Neuron (in vitro differentiated cells): ENCODE measurements around the gene RAB40C.
"Not testable (repeated sequence)": the region's sequence is repeated elsewhere in the genome, so short reads cannot be mapped to it uniquely, and the experiment has no call there.

Experiments used
- H2AFZ ChIP-seq: one replicate; pipeline ENCODE4 v1.6.1; 2013; ENCODE audit warnings: low read depth, mild to moderate bottlenecking, inconsistent platforms, low read length, moderate library complexity
- H3K27me3 ChIP-seq: one replicate; pipeline ENCODE4 v1.6.1; 2013; ENCODE audit warnings: low read length; ENCODE audit not compliant: insufficient read depth
- H3K36me3 ChIP-seq: one replicate; pipeline ENCODE4 v1.6.1; 2013; ENCODE audit warnings: low read length; ENCODE audit not compliant: insufficient read depth
- H3K4me1 ChIP-seq: one replicate; pipeline ENCODE4 v1.6.1; 2013; ENCODE audit warnings: low read length; ENCODE audit not compliant: insufficient read depth
- H3K4me3 ChIP-seq: 2 replicates; pipeline ENCODE4 v1.5.1; 2013; ENCODE audit warnings: mild to moderate bottlenecking, low read length, moderate library complexity
- H3K9me3 ChIP-seq: one replicate; pipeline ENCODE4 v1.6.1; 2013; ENCODE audit warnings: low read length

The RAB40C gene

DNA sequence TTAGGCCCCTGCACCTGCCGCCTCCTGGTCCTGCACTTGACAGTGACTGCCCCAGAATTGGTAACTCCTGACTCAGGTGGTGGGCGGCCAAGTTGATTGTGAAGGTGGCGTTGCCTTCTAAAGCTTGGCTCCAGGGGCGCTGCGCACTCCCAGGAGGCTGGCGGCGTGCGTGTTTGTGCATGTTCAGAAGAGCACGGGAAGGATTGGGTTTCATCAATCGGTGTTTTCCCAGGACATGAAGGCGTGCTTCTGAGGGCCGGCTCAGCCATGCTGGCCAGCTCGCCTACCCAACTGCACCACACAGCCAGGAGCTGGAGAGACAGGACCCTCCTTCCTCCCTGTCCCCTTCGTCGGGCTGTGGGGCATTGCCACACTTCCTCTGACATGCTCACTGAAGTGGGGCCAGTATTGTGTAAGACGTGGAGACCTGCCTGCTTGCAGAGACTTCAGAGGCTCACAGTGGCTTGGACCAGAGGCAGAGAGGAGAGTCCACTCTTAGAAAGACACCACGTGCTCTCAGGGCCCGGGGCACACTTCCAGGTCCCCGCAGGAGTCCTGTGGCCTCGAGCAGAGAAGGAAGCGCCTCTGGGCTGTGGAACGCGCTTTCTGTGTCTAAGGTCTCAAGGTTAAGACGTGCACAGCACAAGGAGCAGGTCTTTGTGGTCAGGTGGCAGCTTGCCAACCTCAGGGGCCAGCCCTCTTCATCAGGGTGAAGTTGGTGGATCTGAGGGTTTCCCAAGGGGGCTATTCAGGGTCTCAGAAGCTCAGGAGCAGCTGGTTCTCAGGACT lies 2.8 kb downstream of the RAB40C start:
- Histone ChIP-seq H3K36me3 (peaks cover 9% of the 10 kb centered on the region), H3K27me3 (no peaks in the 10 kb centered on the region), H3K4me3 (no peak overlapping the region), H3K9me3 (no peaks in the 10 kb centered on the region), H3K4me1 (peaks cover 20% of the 10 kb centered on the region), H2AFZ (no peak overlapping the region)

DNA sequence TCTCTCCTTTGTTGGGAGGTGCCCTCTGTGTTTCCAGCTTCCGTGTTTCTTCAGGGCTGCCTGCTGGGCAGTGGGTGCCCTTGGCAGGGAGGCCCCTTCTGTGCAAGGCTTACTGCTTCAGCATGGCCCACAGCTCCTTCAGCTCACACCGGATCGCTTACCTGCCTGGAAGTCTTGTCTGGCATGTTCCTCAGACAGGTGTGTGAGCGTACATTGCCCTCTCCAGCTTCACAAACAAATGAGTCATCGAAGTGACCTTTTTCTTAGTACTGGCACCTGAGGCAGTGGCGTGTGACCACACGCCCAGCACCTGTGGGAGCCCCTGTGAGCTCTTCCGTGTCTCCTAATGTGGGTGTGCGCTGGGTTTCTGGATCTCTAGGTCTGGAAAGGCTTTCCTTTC lies 3.5 kb downstream of the RAB40C start:
- no peaks in the 10 kb centered on the region for H3K9me3 ChIP-seq
- no peaks in the 10 kb centered on the region for H3K27me3 ChIP-seq
- no peak overlapping the region for H3K4me3 ChIP-seq
- H3K4me1 ChIP-seq = peaks cover 13% of the 10 kb centered on the region
- no peak overlapping the region for H2AFZ ChIP-seq
- peaks cover 9% of the 10 kb centered on the region for H3K36me3 ChIP-seq

DNA sequence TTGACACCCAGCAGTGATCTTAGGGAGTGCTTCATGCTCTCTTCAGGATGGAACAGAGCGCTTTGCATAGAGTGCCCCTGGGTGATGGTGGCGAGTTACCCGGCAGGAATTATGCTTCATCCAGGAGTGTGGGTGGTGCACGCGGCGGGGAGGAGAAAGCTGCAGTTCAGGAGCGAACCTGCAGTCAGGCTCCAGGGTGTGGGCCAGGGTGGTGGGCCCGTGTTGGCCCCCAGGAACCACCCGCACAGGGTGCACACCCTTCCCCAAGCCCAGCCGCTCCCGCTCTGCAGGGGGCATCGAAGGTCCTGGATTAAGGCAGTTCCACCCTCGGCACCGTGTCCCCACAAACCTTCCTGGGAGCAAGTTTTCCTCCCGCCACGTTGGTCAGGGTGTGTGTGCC lies 3.9 kb downstream of the RAB40C start:
- H3K27me3 ChIP-seq = no peaks in the 10 kb centered on the region

DNA sequence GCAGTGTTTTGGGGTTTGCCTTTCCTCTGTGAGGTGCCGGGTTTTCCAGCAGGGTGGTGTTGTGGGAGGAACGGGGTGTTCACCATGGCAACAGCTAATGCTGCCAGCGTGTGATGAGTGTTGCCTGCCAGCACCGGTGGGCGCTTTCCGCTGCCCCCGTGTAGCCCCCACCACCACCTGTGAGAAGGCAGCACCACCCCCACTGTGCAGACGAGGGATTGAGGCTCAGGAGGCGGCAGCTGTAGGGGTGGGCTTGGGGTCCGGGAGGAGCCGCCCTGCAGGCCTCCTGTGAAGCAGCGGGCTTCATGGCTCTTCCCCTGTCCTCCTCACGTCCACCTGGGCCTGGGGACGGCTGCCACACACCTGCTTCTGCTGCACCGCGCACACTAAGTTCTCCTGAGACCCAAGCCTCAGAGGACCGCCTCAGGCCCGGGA lies 5.2 kb downstream of the RAB40C start:
- Histone ChIP-seq H3K4me3 (no peak overlapping the region), H3K4me1 (peaks cover 12% of the 10 kb centered on the region), H3K36me3 (peaks cover 16% of the 10 kb centered on the region), H3K9me3 (no peaks in the 10 kb centered on the region), H2AFZ (no peak overlapping the region), H3K27me3 (no peaks in the 10 kb centered on the region)

More for the DNA sequence above, 3.9 kb downstream of the RAB40C start:
- Histone ChIP-seq H3K4me1 (peaks cover 12% of the 10 kb centered on the region), H3K9me3 (no peaks in the 10 kb centered on the region), H3K4me3 (no peak overlapping the region), H2AFZ (no peak overlapping the region), H3K36me3 (peaks cover 11% of the 10 kb centered on the region)

DNA sequence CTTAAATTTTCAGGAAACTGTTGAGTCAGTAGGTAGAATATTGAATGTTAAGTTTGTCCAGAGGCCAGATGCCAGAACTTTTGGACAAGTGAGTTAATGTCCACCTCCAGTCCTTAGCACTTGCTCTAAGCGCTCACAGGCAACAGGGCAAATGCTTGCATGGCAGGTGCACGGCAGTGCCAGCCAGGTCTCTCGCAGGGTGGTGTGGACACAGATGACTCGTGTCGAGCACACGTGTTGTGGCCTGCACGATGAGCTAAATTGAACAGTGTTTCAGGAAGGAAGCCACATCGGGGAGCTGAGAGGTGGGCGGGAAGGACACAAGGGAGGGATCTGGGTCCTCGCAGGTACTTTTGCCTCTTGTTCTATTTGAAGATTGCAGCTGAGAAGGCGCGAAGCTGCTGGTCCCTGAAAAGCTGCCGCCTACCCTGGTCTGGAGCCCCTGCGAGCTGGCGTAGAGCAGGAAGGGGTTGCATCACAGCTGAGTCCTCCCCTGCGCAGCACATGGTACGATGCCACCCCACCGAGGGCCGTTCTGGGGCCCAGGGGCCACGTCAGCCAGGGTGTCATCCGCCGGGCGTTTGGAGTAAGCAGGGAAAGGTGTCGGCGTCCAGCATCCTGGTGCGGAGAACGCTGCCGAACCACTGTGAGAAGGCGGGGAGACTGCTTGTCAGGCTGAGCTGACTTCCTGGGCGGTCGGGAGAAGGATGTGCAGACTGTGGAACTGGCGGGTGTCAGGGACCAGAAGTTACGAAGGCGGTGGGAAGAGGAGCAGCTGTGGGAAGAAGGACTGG lies 6.3 kb downstream of the RAB40C start:
- H3K9me3 ChIP-seq = no peaks in the 10 kb centered on the region
- H3K27me3 ChIP-seq = no peaks in the 10 kb centered on the region
- no peak overlapping the region for H3K4me3 ChIP-seq
- peaks cover 17% of the 10 kb centered on the region for H3K36me3 ChIP-seq
- peaks cover 7% of the 10 kb centered on the region for H3K4me1 ChIP-seq
- no peak overlapping the region for H2AFZ ChIP-seq

- H3K4me1 ChIP-seq = peaks cover 5% of the 10 kb centered on the region
- no peak overlapping the region for H2AFZ ChIP-seq
- H3K36me3 ChIP-seq = peaks cover 17% of the 10 kb centered on the region
- no peaks in the 10 kb centered on the region for H3K27me3 ChIP-seq
- H3K4me3 ChIP-seq = no peak overlapping the region
- no peaks in the 10 kb centered on the region for H3K9me3 ChIP-seq
Measured at GRCh38 chr16:596736-597060, 6.8 kb downstream of the RAB40C start.

GRCh38 chr16:597655-598054 lies 7.8 kb downstream of the RAB40C start:
- not testable (repeated sequence) for H3K4me1 ChIP-seq, H2AFZ ChIP-seq, H3K9me3 ChIP-seq, H3K27me3 ChIP-seq, H3K4me3 ChIP-seq
- H3K36me3 ChIP-seq = peaks cover 16% of the 10 kb centered on the region

- no peaks in the 10 kb centered on the region for H3K27me3 ChIP-seq
- H3K4me3 ChIP-seq = no peak overlapping the region
- peaks cover 2% of the 10 kb centered on the region for H3K4me1 ChIP-seq
- no peak overlapping the region for H2AFZ ChIP-seq
- H3K36me3 ChIP-seq = peaks cover 12% of the 10 kb centered on the region
- no peaks in the 10 kb centered on the region for H3K9me3 ChIP-seq
Measured at GRCh38 chr16:598823-599739, 9.2 kb downstream of the RAB40C start.

- H3K27me3 ChIP-seq = no peaks in the 10 kb centered on the region
- no peak overlapping the region for H2AFZ ChIP-seq
- H3K9me3 ChIP-seq = peaks cover 10% of the 10 kb centered on the region
- H3K4me1 ChIP-seq = peaks cover 2% of the 10 kb centered on the region
- no peak overlapping the region for H3K4me3 ChIP-seq
- peaks cover 11% of the 10 kb centered on the region for H3K36me3 ChIP-seq
Measured at GRCh38 chr16:600781-601180, 10.9 kb downstream of the RAB40C start.

DNA sequence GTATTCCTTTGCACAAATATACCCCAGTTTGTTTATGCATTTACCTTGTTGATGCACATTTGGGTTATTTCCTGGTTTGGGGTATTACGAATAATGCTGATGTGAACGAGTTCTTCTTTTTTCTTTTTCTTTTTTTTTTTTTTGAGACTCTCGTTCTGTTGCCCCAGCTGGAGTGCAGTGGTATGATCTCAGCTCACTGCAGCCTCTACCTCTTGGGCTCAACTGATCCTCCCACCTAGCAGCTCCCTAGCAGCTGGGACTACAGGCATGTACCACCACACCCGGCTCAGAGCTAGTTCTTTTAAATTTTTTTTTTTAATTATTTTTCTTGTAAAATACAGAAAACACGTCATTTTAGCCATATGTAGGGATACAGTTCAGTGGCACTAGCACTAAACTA lies 14.1 kb downstream of the RAB40C start:
- H3K4me3 ChIP-seq = no peak overlapping the region

DNA sequence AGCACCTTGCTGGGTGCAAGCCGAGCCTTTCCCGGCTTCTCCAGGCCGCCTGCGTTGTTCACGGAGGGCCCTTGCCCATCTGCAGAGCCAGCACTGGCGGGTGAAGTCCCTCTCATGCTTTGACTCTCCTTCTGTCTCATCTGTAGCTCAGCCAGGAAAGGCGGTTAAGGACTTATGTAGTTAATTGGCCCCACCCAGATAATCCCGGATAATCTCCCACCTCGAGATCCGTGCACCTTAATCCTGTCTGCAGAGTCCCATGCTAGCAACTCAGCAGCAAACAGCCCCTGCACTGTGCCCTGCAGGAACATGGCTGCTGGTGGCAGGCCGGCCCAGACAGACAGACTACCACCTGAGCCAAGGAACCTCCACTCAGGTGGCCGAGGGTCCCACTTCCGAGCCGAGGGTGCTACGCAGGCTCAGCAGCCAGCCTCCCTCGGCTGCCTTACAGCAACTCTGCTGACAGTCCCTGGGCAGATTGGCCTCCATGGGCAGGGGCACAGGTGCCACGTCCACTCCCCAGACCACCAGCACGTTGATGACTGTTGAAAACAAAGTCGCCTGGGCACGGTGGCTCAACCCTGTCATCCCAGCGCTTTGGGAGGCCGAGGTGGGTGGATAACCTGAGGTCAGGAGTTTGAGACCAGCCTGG lies 16.9 kb downstream of the RAB40C start:
- H3K4me1 ChIP-seq = no peaks in the 10 kb centered on the region
- H3K4me3 ChIP-seq = no peak overlapping the region
- H3K27me3 ChIP-seq = no peaks in the 10 kb centered on the region
- H3K36me3 ChIP-seq = peaks cover 3% of the 10 kb centered on the region
- H2AFZ ChIP-seq = no peak overlapping the region
- peaks cover 23% of the 10 kb centered on the region for H3K9me3 ChIP-seq

More for the DNA sequence above, 14.1 kb downstream of the RAB40C start:
- H3K4me1 ChIP-seq = peaks cover 2% of the 10 kb centered on the region
- no peak overlapping the region for H2AFZ ChIP-seq
- peaks cover 7% of the 10 kb centered on the region for H3K36me3 ChIP-seq
- no peaks in the 10 kb centered on the region for H3K27me3 ChIP-seq
- H3K9me3 ChIP-seq = peaks cover 17% of the 10 kb centered on the region

GRCh38 chr16:608019-608418 lies 18.2 kb downstream of the RAB40C start:
- Histone ChIP-seq H3K36me3 (peaks cover 2% of the 10 kb centered on the region), H2AFZ (no peak overlapping the region), H3K4me3 (no peak overlapping the region), H3K4me1 (no peaks in the 10 kb centered on the region), H3K27me3 (no peaks in the 10 kb centered on the region), H3K9me3 (peaks cover 23% of the 10 kb centered on the region)
